Parathyroid adenoma (tissue), 2 donors: ENCODE measurements around the gene BMP8A.

Source experiments
- H2AFZ ChIP-seq: fragments of 300-600 bp; sonication (generic); one replicate; pipeline ENCODE4 v1.7.0; 2017; ENCODE audit warnings: antibody characterized with exemption, mild to moderate bottlenecking
- H3K27ac ChIP-seq: fragments of 300-600 bp; sonication (generic); one replicate; pipeline ENCODE4 v1.7.0; 2017
- H3K27me3 ChIP-seq: fragments of 300-600 bp; sonication (generic); one replicate; pipeline ENCODE4 v1.7.0; 2017; ENCODE audit warnings: low read length; ENCODE audit not compliant: control insufficient read depth, insufficient read depth
- H3K36me3 ChIP-seq: fragments of 300-600 bp; sonication (generic); one replicate; pipeline ENCODE4 v1.7.0; 2017; ENCODE audit warnings: low read length; ENCODE audit not compliant: control insufficient read depth, insufficient read depth
- H3K4me1 ChIP-seq: fragments of 300-600 bp; sonication (generic); one replicate; pipeline ENCODE4 v1.7.0; 2017; ENCODE audit warnings: control low read depth
- H3K4me2 ChIP-seq: fragments of 300-600 bp; sonication (generic); one replicate; pipeline ENCODE4 v1.7.0; 2017; ENCODE audit warnings: low read length
- H3K4me3 ChIP-seq: fragments of 300-600 bp; sonication (generic); one replicate; pipeline ENCODE4 v1.7.0; 2017; ENCODE audit warnings: low read depth, low read length
- H3K79me2 ChIP-seq: fragments of 300-600 bp; sonication (generic); one replicate; pipeline ENCODE4 v1.7.0; 2017; ENCODE audit warnings: control low read depth
- H3K9ac ChIP-seq: fragments of 300-600 bp; sonication (generic); one replicate; pipeline ENCODE4 v1.7.0; 2017; ENCODE audit warnings: mild to moderate bottlenecking
- H3K9me3 ChIP-seq: fragments of 300-600 bp; sonication (generic); one replicate; pipeline ENCODE4 v1.7.0; 2017; ENCODE audit warnings: low read length; ENCODE audit not compliant: control insufficient read depth
- TF ChIP-seq, protein P1 (sequence below): fragments of 300-600 bp; sonication (generic); IDR thresholded peaks from one replicate; pipeline ENCODE4 v1.7.0; 2017; ENCODE audit warnings: antibody characterized with exemption, mild to moderate bottlenecking
- donor health status: primary hyperparathyroidism.

The BMP8A gene

DNA sequence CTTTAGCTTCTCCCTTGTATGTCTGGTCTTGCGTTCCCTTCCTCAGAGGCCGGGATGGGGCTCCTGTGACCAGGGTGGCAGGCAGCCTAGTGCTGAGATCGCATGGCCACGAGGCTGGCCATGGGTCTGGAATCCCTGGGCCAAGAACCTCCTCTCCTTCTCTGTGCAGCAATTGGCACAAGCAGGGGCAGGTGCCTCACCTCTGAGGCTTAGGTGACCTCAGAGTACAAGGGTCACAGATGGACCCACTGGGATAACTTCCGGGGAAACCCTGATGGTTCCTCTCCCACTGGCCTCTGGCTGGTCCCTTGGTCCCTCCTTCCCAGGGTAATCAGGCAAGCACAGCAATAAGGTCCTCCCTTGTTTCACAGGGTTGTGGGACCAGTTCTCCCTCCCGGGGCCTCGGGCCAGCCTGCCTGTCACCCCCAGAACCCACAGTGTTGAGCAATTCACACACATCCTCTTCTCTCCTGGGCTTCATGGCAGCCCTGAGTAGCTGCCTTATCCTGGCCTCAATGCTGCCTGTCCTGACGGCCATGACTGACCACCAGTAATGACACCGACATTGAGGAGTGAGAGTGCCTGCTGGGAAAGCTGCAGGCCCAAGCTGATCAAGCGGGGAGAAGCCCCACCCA is 38.6 kb downstream of the BMP8A start:
- Histone ChIP-seq H3K36me3 (no peaks in the 10 kb centered on the region), H3K4me1 (no peaks in the 10 kb centered on the region), H3K4me3 (no peak overlapping the region), H3K79me2 (no peaks in the 10 kb centered on the region), H2AFZ (no peak overlapping the region), H3K4me2 (no peak overlapping the region), H3K9ac (no peak overlapping the region), H3K27me3 (no peaks in the 10 kb centered on the region), H3K9me3 (no peaks in the 10 kb centered on the region), H3K27ac (no peak overlapping the region)
- TF ChIP-seq, protein P1, sequence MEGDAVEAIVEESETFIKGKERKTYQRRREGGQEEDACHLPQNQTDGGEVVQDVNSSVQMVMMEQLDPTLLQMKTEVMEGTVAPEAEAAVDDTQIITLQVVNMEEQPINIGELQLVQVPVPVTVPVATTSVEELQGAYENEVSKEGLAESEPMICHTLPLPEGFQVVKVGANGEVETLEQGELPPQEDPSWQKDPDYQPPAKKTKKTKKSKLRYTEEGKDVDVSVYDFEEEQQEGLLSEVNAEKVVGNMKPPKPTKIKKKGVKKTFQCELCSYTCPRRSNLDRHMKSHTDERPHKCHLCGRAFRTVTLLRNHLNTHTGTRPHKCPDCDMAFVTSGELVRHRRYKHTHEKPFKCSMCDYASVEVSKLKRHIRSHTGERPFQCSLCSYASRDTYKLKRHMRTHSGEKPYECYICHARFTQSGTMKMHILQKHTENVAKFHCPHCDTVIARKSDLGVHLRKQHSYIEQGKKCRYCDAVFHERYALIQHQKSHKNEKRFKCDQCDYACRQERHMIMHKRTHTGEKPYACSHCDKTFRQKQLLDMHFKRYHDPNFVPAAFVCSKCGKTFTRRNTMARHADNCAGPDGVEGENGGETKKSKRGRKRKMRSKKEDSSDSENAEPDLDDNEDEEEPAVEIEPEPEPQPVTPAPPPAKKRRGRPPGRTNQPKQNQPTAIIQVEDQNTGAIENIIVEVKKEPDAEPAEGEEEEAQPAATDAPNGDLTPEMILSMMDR: no peak

DNA sequence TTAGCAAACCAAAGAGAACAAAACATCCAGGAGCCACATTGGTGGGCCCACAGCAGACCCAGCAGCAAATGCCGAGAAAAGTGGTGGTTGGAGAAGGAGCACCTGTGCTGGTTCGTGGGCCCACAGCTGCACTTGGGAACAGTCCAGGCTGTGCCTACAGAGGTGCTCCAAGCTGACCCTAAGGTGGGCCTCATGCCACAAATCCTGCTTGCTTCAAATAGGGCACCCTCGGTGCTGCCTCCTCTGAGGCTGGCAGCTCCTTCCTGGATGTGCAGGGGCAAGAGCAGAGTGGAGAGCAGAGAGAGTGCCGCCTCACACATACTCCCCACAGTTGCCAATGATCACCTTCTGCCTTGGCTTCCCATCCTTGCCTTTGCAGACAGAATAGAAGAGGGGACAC is 40.1 kb downstream of the BMP8A start:
- Histone ChIP-seq H2AFZ (no peak overlapping the region), H3K27me3 (no peaks in the 10 kb centered on the region), H3K79me2 (no peaks in the 10 kb centered on the region), H3K36me3 (no peaks in the 10 kb centered on the region), H3K9ac (no peak overlapping the region), H3K4me2 (no peak overlapping the region), H3K9me3 (no peaks in the 10 kb centered on the region), H3K27ac (no peak overlapping the region), H3K4me3 (no peak overlapping the region), H3K4me1 (no peaks in the 10 kb centered on the region)
- TF ChIP-seq, protein P1: no peak

DNA sequence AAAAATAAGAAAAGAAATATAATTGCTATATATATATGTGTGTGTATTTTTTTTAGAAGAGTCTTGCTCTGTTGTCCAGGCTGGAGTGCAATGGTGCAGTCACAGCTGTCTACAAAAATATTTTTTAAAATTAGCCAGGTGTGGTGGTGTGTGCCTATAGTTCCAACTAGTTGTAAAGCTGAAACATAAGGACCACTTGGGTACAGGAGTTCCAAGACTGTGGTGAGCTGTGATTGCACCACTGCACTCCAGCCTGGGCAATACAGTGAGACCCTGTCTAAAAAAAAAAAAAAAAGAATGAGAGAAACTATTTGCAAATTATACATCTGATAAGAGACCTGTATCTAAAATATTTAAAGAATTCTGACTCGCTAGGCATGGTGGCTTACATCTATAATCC is 42.0 kb downstream of the BMP8A start:
- TF ChIP-seq, protein P1: no peak

DNA sequence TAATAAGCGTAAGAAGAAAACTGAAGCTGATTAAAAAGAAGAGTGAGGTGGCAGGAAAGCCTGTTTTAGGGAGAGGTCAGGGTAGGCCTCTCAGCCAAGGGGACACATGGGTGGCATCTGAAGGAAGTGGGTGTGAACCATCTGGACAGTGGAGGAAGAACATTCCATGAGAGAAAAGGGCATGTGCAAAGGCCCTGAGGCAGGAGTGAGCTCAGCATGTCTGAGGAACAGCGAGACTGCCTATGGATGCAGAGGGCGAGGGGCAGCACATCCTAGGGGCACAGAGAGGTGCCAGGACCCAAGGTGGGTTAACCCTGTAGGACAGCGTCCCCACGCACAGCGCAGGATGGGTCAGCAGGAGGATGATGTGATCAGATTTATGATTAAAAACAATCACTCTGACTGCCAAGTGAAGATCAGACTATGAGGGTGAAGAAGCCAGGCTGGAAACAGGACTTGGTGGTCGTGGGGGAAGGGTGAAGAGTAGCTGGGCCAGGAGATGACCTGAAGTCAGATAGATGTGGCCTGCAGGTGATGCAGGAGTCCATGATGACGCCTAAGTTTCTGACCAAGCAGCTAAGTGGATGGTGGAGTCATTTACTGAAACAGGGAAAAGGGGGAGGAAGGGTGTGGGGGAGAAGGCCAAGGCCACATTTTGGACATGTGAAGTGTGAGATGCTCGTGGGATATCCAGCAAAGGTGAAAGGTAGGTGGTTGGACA is 47.3 kb downstream of the BMP8A start:
- Histone ChIP-seq H3K9ac (no peak overlapping the region), H3K36me3 (no peaks in the 10 kb centered on the region), H3K9me3 (no peaks in the 10 kb centered on the region), H3K27ac (no peak overlapping the region), H3K4me3 (no peak overlapping the region), H3K27me3 (no peaks in the 10 kb centered on the region), H3K79me2 (no peaks in the 10 kb centered on the region), H3K4me1 (no peaks in the 10 kb centered on the region), H2AFZ (no peak overlapping the region), H3K4me2 (no peak overlapping the region)
- TF ChIP-seq, protein P1: no peak

More for the DNA sequence above, 42.0 kb downstream of the BMP8A start:
- H3K36me3 ChIP-seq: no peaks in the 10 kb centered on the region
- H2AFZ ChIP-seq: no peak overlapping the region
- H3K27me3 ChIP-seq: no peaks in the 10 kb centered on the region
- no peaks in the 10 kb centered on the region for H3K79me2 ChIP-seq
- H3K9ac ChIP-seq: no peak overlapping the region
- H3K4me1 ChIP-seq: no peaks in the 10 kb centered on the region
- H3K27ac ChIP-seq: no peak overlapping the region
- H3K4me2 ChIP-seq: no peak overlapping the region
- H3K9me3 ChIP-seq: no peaks in the 10 kb centered on the region
- no peak overlapping the region for H3K4me3 ChIP-seq
